ENCODE measurements around the gene MYO15A. TPM values are rescaled to one million over a fixed set of nuclear protein-coding genes. Genes with fewer than 3 reads are reported as not detected.

The MYO15A gene, protein sequence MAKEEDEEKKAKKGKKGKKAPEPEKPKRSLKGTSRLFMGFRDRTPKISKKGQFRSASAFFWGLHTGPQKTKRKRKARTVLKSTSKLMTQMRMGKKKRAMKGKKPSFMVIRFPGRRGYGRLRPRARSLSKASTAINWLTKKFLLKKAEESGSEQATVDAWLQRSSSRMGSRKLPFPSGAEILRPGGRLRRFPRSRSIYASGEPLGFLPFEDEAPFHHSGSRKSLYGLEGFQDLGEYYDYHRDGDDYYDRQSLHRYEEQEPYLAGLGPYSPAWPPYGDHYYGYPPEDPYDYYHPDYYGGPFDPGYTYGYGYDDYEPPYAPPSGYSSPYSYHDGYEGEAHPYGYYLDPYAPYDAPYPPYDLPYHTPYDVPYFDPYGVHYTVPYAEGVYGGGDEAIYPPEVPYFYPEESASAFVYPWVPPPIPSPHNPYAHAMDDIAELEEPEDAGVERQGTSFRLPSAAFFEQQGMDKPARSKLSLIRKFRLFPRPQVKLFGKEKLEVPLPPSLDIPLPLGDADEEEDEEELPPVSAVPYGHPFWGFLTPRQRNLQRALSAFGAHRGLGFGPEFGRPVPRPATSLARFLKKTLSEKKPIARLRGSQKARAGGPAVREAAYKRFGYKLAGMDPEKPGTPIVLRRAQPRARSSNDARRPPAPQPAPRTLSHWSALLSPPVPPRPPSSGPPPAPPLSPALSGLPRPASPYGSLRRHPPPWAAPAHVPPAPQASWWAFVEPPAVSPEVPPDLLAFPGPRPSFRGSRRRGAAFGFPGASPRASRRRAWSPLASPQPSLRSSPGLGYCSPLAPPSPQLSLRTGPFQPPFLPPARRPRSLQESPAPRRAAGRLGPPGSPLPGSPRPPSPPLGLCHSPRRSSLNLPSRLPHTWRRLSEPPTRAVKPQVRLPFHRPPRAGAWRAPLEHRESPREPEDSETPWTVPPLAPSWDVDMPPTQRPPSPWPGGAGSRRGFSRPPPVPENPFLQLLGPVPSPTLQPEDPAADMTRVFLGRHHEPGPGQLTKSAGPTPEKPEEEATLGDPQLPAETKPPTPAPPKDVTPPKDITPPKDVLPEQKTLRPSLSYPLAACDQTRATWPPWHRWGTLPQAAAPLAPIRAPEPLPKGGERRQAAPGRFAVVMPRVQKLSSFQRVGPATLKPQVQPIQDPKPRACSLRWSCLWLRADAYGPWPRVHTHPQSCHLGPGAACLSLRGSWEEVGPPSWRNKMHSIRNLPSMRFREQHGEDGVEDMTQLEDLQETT (N-terminal part only)
- total RNA-seq (2022; extraction: Qiagen RNA extraction) = 0.06 to 0.86 TPM (median 0.75 TPM) in 5 replicates

DNA sequence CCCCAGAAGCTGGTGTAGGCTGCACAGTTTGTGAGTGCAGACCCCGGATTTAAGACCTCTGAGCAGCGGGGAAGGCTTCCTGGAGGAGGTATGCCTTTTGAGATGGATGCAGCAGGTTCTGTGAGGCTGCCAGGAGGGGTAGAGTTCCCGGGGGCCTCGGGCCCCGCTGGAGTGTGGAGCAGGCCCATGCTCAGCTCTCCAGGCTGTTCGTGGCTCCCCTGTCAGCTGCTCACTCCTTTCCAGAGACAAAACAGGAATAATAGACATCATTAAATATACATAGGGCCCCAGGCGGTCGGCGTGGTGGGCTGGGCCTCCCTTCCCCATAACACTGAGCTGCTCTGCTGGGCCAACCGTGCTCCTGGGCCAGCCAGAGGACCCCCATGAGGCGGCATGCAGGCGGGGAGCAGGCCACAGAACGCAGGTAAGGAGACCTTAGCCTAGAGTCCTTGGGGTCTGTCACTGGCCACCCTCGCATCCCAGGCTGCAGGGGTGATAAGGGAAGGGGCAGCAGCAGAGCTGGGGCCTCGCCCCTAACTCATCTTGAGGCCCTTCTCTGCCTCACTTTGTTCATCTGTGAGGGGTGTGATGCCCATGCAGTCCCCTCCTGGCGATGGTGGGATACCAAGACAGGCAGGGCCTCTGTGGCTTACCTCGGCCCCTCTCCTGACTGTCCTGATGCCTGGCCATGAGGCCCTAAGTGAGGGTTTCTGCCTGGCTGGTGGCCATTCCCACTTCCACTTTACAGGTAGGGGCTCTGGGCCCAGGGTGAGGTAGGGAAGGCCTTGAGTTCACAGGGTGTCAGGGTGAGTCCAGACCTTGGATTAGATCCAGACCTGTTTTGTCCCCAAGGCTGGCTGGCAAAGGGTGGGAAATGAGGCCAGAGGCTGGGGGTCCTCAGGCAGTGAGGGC is at the start of gene MYO15A:
Gene MYO15A, plus strand, starts transcription at position 356 of the 912 bp plus-strand sequence. CDS start 10,045 bp downstream, outside the sequence.

DNA sequence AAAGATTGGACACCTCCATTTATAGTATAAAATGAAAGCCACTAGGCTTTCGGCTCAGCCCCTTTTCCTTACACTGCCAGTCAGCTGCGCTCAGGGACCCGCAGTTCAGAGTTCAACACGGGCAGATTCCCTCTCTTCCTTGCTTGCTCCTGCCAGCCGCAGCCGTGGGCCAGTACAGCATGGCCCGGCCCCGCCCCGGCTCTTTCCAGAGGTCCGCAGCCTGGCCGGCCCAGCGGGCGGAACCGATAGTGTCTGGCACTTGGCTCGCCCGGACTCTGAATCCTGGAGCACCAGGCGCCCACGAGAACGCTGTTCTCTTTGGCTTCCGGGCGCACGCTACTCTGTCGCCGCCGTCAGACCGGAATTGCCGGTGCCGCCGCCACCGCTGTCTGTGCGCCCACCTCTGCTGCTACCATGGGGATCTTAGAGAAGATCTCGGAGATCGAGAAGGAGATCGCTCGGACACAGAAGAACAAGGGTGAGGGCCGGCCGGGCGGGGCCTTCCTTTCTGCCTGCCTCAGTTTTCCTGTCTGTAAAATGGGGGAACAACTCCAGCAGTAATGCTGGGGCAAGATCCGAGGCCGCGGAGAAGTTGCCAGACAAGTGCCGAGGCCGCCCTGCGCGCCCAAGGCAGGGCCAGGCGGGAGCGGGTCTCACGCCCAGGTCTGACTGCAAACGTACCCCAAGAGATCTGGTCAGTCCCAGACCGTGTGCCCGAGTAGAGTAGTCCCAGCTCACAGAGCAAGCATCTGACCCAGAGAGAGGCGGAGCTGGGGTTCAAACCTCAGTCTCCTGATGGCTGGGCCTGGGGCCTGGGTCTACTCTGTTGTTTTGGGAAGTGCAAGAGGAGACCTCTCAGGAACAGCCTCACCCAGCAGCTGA is 20.7 kb upstream of the MYO15A start, which contains the start of gene DRG2:
Gene DRG2, plus strand, starts transcription at position 339 of the 882 bp plus-strand sequence. Its CDS starts 76 bp downstream, at position 415.

DNA sequence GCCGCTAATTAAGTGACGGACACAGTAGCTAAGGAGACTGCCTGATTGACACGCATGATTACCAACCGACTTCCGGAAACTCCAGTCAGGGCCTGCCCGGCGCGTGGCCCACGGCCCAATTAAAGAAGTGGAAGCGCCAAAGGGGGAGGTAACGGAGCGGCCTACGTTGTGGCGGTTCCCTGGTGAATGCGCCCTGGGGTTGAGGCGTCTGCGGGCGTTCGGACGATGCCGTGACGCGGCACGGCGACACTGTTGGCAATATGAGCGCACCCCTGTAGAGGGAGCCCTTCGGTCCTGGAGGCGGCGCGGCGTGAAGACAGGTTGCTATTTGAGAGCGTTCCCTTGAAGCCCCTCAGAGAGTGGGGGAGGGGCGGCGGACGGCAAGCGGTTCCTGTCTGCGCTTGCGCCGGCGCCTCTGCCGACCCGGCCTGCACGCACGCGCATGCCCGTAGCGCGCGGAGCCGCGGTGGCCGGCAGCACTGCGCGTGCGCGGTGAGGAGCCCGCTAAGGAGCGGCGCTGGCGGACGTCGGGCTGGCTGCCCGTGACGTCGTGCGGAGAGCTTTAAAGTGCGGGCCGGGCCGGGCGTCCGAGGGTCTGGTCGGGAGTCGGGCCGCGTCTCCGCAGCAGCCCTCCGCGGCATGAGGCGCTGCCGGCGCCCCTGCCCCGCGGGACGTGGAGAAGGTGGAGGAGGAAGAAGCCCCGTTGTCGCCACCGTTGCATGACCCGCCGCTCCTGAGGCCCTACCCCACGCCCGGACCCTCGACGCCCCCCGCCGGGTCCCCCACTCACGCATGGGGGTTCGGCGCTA is 75.0 kb downstream of the MYO15A start, which contains the start of gene ALKBH5:
Gene ALKBH5, plus strand, starts transcription at position 495 of the 809 bp plus-strand sequence. CDS start 416 bp downstream, outside the sequence.

DNA sequence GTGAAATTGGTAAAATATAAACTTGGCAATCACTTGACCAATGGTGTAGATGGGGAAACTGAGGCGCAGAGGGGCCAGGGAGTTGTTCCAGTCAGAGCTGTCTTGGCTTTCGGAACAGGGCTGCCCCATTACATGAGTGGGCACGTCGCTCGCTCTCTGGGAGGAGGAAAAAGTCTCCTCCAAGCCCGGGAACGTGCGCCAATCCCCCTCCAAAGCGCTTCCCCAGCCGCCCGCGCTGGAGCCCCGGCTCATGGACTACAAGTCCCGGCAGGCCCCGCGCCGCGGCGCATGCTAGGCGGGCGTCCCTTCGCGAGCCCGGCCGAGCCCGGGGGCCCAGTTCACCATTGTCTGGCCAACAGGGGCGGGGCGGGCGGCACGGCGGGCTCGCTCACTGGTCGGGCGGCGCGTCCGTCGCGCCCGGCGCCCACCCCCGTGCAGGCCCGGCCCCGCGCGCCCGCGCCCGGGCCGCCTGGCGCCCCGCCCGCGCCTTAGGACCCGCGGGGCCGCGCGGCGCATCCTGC is 116.6 kb downstream of the MYO15A start, which contains the start of gene LLGL1:
Gene LLGL1, plus strand, starts transcription at position 515 of the 521 bp plus-strand sequence. CDS start 48 bp downstream, outside the sequence.

Other genes with a start within 250 kb of the MYO15A start
- gene TOM1L2, start 136.4 kb upstream of the MYO15A start, total RNA-seq (2022; extraction: Qiagen RNA extraction) = 15.4 to 22.8 TPM (median 21.5 TPM) in 5 replicates
- 1.4 to 3.5 TPM (median 1.9 TPM) in 5 replicates for gene DRC3, start 135.9 kb upstream of the MYO15A start, total RNA-seq (2022; extraction: Qiagen RNA extraction)
- 24.7 to 31.8 TPM (median 29.8 TPM) in 5 replicates for gene ATPAF2, start 69.6 kb upstream of the MYO15A start, total RNA-seq (2022; extraction: Qiagen RNA extraction)
- gene GID4, start 69.3 kb upstream of the MYO15A start, total RNA-seq (2022; extraction: Qiagen RNA extraction) = 8.7 to 11.3 TPM (median 10.6 TPM) in 5 replicates
- gene DRG2, start 20.8 kb upstream of the MYO15A start, total RNA-seq (2022; extraction: Qiagen RNA extraction) = 43.5 to 53.5 TPM (median 51.0 TPM) in 5 replicates
- 47.1 to 60.1 TPM (median 49.9 TPM) in 5 replicates for gene ALKBH5, start 75.1 kb downstream of the MYO15A start, total RNA-seq (2022; extraction: Qiagen RNA extraction)
- 10.8 to 16.8 TPM (median 16.2 TPM) in 5 replicates for gene LLGL1, start 116.9 kb downstream of the MYO15A start, total RNA-seq (2022; extraction: Qiagen RNA extraction)
- 228 to 260 TPM (median 255 TPM) in 5 replicates for gene FLII, start 150.0 kb downstream of the MYO15A start, total RNA-seq (2022; extraction: Qiagen RNA extraction)
- gene MIEF2, start 151.9 kb downstream of the MYO15A start, total RNA-seq (2022; extraction: Qiagen RNA extraction) = 6.5 to 12.1 TPM (median 10.1 TPM) in 5 replicates
- gene TOP3A, start 206.2 kb downstream of the MYO15A start, total RNA-seq (2022; extraction: Qiagen RNA extraction) = 30.6 to 40.4 TPM (median 36.3 TPM) in 5 replicates
- gene SMCR8, start 206.5 kb downstream of the MYO15A start, total RNA-seq (2022; extraction: Qiagen RNA extraction) = 13.2 to 16.3 TPM (median 14.7 TPM) in 5 replicates

Data from A549 treated with Mapracorat at 1 μM for 4 hours (cell line).